Progenitor cell of endocrine pancreas (in vitro differentiated cells): ENCODE data around the gene NOBOX. TPM values are rescaled to one million over a fixed set of nuclear protein-coding genes. Genes with fewer than 3 reads are reported as not detected.

ENCODE experiments used
- DNase-seq: peaks from one replicate; pipeline ENCODE4 v3.0.0; 2021; ENCODE audit warnings: low spot score; ENCODE audit not compliant: unreplicated experiment
- H3K27ac Mint-ChIP-seq: 2 replicates; pipeline ENCODE4 v1.8.0; 2021; ENCODE audit warnings: mild to moderate bottlenecking, moderate library complexity, mixed read lengths
- H3K27me3 Mint-ChIP-seq: 2 replicates; pipeline ENCODE4 v1.8.0; 2021; ENCODE audit warnings: mixed read lengths
- H3K36me3 Mint-ChIP-seq: 2 replicates; pipeline ENCODE4 v1.8.0; 2022; ENCODE audit warnings: mixed read lengths; ENCODE audit not compliant: insufficient read depth
- H3K4me1 Mint-ChIP-seq: 2 replicates; pipeline ENCODE4 v1.8.0; 2021; ENCODE audit warnings: low read depth, mixed read lengths
- H3K4me3 Mint-ChIP-seq: 2 replicates; pipeline ENCODE4 v1.8.0; 2021; ENCODE audit warnings: low read depth, mild to moderate bottlenecking, moderate library complexity, mixed read lengths
- H3K9me3 Mint-ChIP-seq: 2 replicates; pipeline ENCODE4 v1.8.0; 2021; ENCODE audit warnings: low read depth, mixed read lengths
- total RNA-seq: library from RNA; stranded (reverse); gene quantifications from 2 replicates; pipeline ENCODE4 v1.2.1, GENCODE V29; 2021
- TF ChIP-seq, protein P1 (sequence below): fragments of 200-600 bp; sonication (generic); IDR thresholded peaks from one replicate; pipeline ENCODE4 v1.5.0; 2021; ENCODE audit warnings: antibody characterized with exemption, mild to moderate bottlenecking; ENCODE audit not compliant: unreplicated experiment

The NOBOX gene
- total RNA-seq, 1 donor from 2014 or later: not detected

DNA sequence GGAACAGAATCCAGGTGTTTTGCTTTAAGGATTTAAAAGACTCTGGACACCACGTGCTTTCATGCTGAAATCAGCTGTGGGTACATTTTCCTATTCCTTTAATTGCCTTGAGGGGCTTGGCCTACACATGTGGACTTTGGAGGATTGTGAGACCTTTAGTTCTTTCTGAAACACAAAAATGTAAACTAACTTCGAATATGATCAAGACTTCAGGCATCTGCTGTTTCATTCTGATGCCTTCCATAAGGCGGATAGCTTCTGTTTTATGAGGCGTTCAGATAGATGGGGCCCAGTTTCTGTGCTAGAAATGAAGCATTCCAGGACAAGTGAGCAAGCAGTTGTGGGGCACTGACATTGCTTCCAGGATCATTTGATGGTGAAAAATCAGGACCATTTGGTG, 1.5 kb upstream of the NOBOX start:
- DNase-seq: no peak
- Mint-ChIP-seq H3K27me3 (no peaks in the 10 kb centered on the region), H3K9me3 (no peaks in the 10 kb centered on the region), H3K4me1 (peaks cover 4% of the 10 kb centered on the region), H3K4me3 (no peak overlapping the region), H3K36me3 (no peaks in the 10 kb centered on the region), H3K27ac (no peak overlapping the region)
- TF ChIP-seq, protein P1, sequence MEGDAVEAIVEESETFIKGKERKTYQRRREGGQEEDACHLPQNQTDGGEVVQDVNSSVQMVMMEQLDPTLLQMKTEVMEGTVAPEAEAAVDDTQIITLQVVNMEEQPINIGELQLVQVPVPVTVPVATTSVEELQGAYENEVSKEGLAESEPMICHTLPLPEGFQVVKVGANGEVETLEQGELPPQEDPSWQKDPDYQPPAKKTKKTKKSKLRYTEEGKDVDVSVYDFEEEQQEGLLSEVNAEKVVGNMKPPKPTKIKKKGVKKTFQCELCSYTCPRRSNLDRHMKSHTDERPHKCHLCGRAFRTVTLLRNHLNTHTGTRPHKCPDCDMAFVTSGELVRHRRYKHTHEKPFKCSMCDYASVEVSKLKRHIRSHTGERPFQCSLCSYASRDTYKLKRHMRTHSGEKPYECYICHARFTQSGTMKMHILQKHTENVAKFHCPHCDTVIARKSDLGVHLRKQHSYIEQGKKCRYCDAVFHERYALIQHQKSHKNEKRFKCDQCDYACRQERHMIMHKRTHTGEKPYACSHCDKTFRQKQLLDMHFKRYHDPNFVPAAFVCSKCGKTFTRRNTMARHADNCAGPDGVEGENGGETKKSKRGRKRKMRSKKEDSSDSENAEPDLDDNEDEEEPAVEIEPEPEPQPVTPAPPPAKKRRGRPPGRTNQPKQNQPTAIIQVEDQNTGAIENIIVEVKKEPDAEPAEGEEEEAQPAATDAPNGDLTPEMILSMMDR: no peak

DNA sequence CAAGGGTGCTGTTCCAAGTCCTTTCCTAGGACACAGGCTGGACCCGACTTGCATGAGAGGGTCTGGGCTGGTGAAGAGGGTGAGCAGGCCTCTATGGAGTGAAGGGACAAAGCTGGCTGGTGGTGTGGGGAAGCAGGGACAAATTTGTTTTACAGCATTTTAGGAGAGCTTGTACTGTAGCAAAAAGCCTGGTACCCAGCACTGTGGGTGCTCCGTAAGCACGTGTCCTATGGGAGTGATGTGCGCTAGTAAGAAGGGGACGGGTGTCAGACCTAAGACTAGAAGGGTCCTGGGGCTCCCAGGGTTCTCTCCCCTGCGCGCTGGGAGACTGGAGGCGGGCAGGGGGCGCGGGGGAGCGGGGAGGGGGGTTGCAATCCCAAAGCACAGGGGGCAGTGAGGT, 391 bp downstream of the NOBOX start:
- H3K27ac Mint-ChIP-seq: no peak overlapping the region
- TF ChIP-seq, protein P1: no peak
- no peak for DNase-seq
- H3K4me1 Mint-ChIP-seq: peaks cover 4% of the 10 kb centered on the region
- H3K9me3 Mint-ChIP-seq: no peaks in the 10 kb centered on the region
- H3K27me3 Mint-ChIP-seq: no peaks in the 10 kb centered on the region
- H3K4me3 Mint-ChIP-seq: no peak overlapping the region
- no peaks in the 10 kb centered on the region for H3K36me3 Mint-ChIP-seq

DNA sequence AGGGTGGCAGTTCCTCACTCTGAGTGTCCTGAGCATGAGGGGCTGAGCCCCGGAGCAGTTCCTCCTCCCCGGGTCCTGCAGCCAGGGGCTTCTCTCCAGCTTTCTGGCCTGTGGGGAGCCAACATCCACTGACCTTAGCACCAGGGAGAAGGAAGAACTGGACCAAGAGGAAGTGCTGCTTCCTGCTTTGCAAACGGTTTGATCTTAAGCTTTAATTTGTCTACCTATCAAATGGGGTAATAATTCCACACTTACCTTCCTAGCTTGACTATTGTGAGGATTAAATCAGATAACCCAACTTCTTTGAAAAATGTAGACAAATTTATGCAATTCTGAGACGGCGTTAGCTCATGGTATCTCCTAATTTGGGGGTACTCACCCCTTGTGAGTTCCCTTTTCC, 2.0 kb downstream of the NOBOX start:
- Mint-ChIP-seq H3K27ac (no peak overlapping the region), H3K36me3 (no peaks in the 10 kb centered on the region), H3K9me3 (no peaks in the 10 kb centered on the region), H3K27me3 (no peaks in the 10 kb centered on the region), H3K4me3 (no peak overlapping the region), H3K4me1 (peaks cover 4% of the 10 kb centered on the region)
- DNase-seq: no peak
- TF ChIP-seq, protein P1: no peak

GRCh38 chr7:144399946-144400345, 3.5 kb downstream of the NOBOX start:
- Mint-ChIP-seq H3K4me3 (no peak overlapping the region), H3K36me3 (no peaks in the 10 kb centered on the region), H3K4me1 (no peaks in the 10 kb centered on the region), H3K27me3 (peaks cover 5% of the 10 kb centered on the region), H3K27ac (no peak overlapping the region), H3K9me3 (peaks cover 3% of the 10 kb centered on the region)
- no peak for DNase-seq
- TF ChIP-seq, protein P1: no peak

- TF ChIP-seq, protein P1: no peak
- peaks cover 5% of the 10 kb centered on the region for H3K27me3 Mint-ChIP-seq
- no peaks in the 10 kb centered on the region for H3K36me3 Mint-ChIP-seq
- peaks cover 3% of the 10 kb centered on the region for H3K9me3 Mint-ChIP-seq
- no peaks in the 10 kb centered on the region for H3K4me1 Mint-ChIP-seq
- no peak overlapping the region for H3K4me3 Mint-ChIP-seq
- DNase-seq: no peak
- H3K27ac Mint-ChIP-seq: no peak overlapping the region
Observed at GRCh38 chr7:144398911-144399310, 4.6 kb downstream of the NOBOX start.

GRCh38 chr7:144398291-144398690, 5.2 kb downstream of the NOBOX start:
- Mint-ChIP-seq H3K27ac (no peak overlapping the region), H3K9me3 (peaks cover 3% of the 10 kb centered on the region), H3K4me1 (no peaks in the 10 kb centered on the region), H3K27me3 (peaks cover 5% of the 10 kb centered on the region), H3K4me3 (no peak overlapping the region), H3K36me3 (no peaks in the 10 kb centered on the region)
- TF ChIP-seq, protein P1: no peak
- no peak for DNase-seq
